GM23338 (cell line): ENCODE measurements around the gene KCTD8. TPM values are rescaled to one million over a fixed set of nuclear protein-coding genes. Genes with fewer than 3 reads are reported as not detected.

ENCODE experiments used
- ATAC-seq: fragments of 200-7000 bp; cut with Tn5 transposase; 3 replicates; pipeline ENCODE4 v1.9.1; 2020
- DNase-seq: peaks from one replicate; pipeline ENCODE4 v3.0.0-alpha.2; 2015; ENCODE audit warnings: low spot score
- H2AFZ ChIP-seq: fragments of 200-600 bp; sonication (generic); 2 replicates; pipeline ENCODE4 v1.8.0; 2016; ENCODE audit warnings: antibody characterized with exemption, mild to moderate bottlenecking, moderate library complexity
- H3F3A ChIP-seq: fragments of 200-600 bp; sonication (generic); replicated peaks from 2 replicates; pipeline ENCODE4 v1.8.0; 2017; ENCODE audit warnings: antibody characterized with exemption, mixed run types, low read depth
- H3K27ac ChIP-seq: fragments of 200-600 bp; sonication (generic); 2 replicates; pipeline ENCODE4 v1.6.1; 2016; ENCODE audit warnings: low read depth
- H3K27me3 ChIP-seq: fragments of 200-600 bp; sonication (generic); 2 replicates; pipeline ENCODE4 v1.8.0; 2016; ENCODE audit warnings: mild to moderate bottlenecking, mixed run types, moderate library complexity; ENCODE audit not compliant: insufficient read depth
- H3K36me3 ChIP-seq: fragments of 200-600 bp; sonication (generic); 2 replicates; pipeline ENCODE4 v1.8.0; 2016; ENCODE audit warnings: mild to moderate bottlenecking; ENCODE audit not compliant: insufficient read depth
- H3K4me1 ChIP-seq: fragments of 200-600 bp; sonication (generic); 2 replicates; pipeline ENCODE4 v1.8.0; 2016; ENCODE audit warnings: mild to moderate bottlenecking, moderate library complexity; ENCODE audit not compliant: insufficient read depth
- H3K4me2 ChIP-seq: fragments of 200-600 bp; sonication (generic); 2 replicates; pipeline ENCODE4 v1.7.1; 2017; ENCODE audit warnings: mixed run types
- H3K4me3 ChIP-seq: fragments of 200-600 bp; sonication (generic); 2 replicates; pipeline ENCODE4 v1.6.1; 2016; ENCODE audit warnings: mixed run types
- H3K79me2 ChIP-seq: fragments of 200-600 bp; sonication (generic); replicated peaks from 2 replicates; pipeline ENCODE4 v1.8.0; 2017; ENCODE audit warnings: mild to moderate bottlenecking; ENCODE audit not compliant: insufficient read depth
- H3K9me2 ChIP-seq: fragments of 200-600 bp; sonication (generic); 2 replicates; pipeline ENCODE4 v1.8.0; 2017; ENCODE audit not compliant: insufficient read depth
- H4K20me1 ChIP-seq: fragments of 200-600 bp; sonication (generic); replicated peaks from 2 replicates; pipeline ENCODE4 v1.8.0; 2017; ENCODE audit warnings: mild to moderate bottlenecking; ENCODE audit not compliant: insufficient read depth
- H3K27ac Mint-ChIP-seq: 2 replicates; pipeline ENCODE4 v1.8.0; 2020; ENCODE audit warnings: inconsistent platforms, mild to moderate bottlenecking, moderate library complexity, mixed read lengths
- H3K27me3 Mint-ChIP-seq: 3 replicates; pipeline ENCODE4 v1.8.0; 2022; ENCODE audit warnings: low read depth, mild to moderate bottlenecking, moderate library complexity, mixed read lengths, inconsistent platforms; ENCODE audit not compliant: insufficient read depth, poor library complexity
- H3K36me3 Mint-ChIP-seq: 3 replicates; pipeline ENCODE4 v1.8.0; 2021; ENCODE audit warnings: low read depth, mild to moderate bottlenecking, inconsistent platforms, moderate library complexity, mixed read lengths
- H3K4me1 Mint-ChIP-seq: 3 replicates; pipeline ENCODE4 v1.8.0; 2020; ENCODE audit warnings: mild to moderate bottlenecking, inconsistent platforms, mixed read lengths
- H3K4me3 Mint-ChIP-seq: 3 replicates; pipeline ENCODE4 v1.8.0; 2021; ENCODE audit warnings: moderate library complexity, mild to moderate bottlenecking, inconsistent platforms, mixed read lengths
- H3K9me3 Mint-ChIP-seq: 3 replicates; pipeline ENCODE4 v1.8.0; 2020; ENCODE audit warnings: moderate library complexity, mild to moderate bottlenecking, inconsistent platforms, mixed read lengths
- CREB1 ChIP-seq: fragments of 250-450 bp; sonication (Bioruptor Pico); IDR thresholded peaks from 2 replicates; pipeline ENCODE4 v1.5.0; 2020; ENCODE audit warnings: low read depth, mild to moderate bottlenecking, moderate library complexity
- ETS1 ChIP-seq: IDR thresholded peaks from 2 replicates; pipeline ENCODE4 v1.6.1; 2016; ENCODE audit warnings: antibody characterized with exemption
- EZH2 ChIP-seq: fragments of 200-600 bp; sonication (generic); IDR thresholded peaks from one replicate; pipeline ENCODE4 v1.8.0; 2017; ENCODE audit warnings: antibody characterized with exemption, mild to moderate bottlenecking, low read depth; ENCODE audit not compliant: unreplicated experiment
- EZH2phosphoT487 ChIP-seq: fragments of 200-600 bp; sonication (generic); IDR thresholded peaks from one replicate; pipeline ENCODE4 v1.8.1; 2018; ENCODE audit warnings: antibody characterized with exemption; ENCODE audit not compliant: unreplicated experiment
- POLR2AphosphoS5 ChIP-seq: IDR thresholded peaks from 2 replicates; pipeline ENCODE4 v1.6.1; 2016; ENCODE audit warnings: antibody characterized with exemption, low read depth
- STAT1 ChIP-seq: IDR thresholded peaks from one replicate; pipeline ENCODE4 v1.6.1; 2016; ENCODE audit warnings: antibody characterized with exemption; ENCODE audit not compliant: unreplicated experiment
- ZNF331 ChIP-seq: fragments of 250-450 bp; sonication (Bioruptor Pico); IDR thresholded peaks from 2 replicates; pipeline ENCODE4 v1.5.0; 2020; ENCODE audit warnings: low read depth, mild to moderate bottlenecking, moderate library complexity
- polyA plus RNA-seq: library from polyadenylated mRNA; unstranded; fragments of >200 nt; fragmentation: Nextera tagmentation; extraction: Ambion mirVana; gene quantifications from 2 replicates; pipeline ENCODE4 v1.2.1, GENCODE V29; 2016
- total RNA-seq: library from RNA; depleted of rRNA; stranded (reverse); fragments of >200 nt; shearing (Covaris generic); gene quantifications from 2 replicates; pipeline ENCODE4 v1.2.3, GENCODE V29; 2014
- TF ChIP-seq, protein P1 (sequence below), 2 experiments: fragments of 200-600 bp in 1 of 2; sonication (generic) in 1 of 2; conservative IDR thresholded peaks; 2 replicates each; pipeline versions ENCODE4 v1.5.1 to v1.6.1; 2016 to 2017; ENCODE audit warnings: antibody characterized with exemption in 2 of 2, low read depth in 2 of 2, mild to moderate bottlenecking in 2 of 2, moderate library complexity in 1 of 2
- TF ChIP-seq, protein P2 (sequence below): fragments of 250-450 bp; sonication (Bioruptor Pico); IDR thresholded peaks from 2 replicates; pipeline ENCODE4 v1.5.0; 2020; ENCODE audit warnings: mild to moderate bottlenecking, moderate library complexity

The KCTD8 gene
- total and polyA plus RNA-seq, 2 experiments from 2014 or later: 2.8 to 5.0 TPM

DNA sequence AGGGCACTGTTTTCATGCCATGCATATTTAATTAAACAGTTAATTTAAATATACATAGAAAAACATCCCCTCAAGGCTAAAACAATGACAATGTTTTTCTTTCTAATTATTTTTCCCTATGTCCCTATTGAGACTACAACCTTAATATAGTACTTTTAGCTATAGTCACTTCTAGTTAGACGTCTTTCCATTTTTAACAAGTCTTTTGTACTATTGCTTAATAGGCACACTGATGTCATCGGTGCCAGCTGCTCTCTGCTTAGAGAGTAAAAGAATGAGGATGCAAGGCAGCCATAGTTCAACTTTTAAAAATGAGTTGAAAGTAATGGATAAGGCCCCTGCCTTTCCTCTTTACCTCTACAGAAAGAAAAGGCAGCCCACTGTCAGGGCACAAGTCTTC, 191.1 kb downstream of the KCTD8 start:
- Histone ChIP-seq H3K27me3 (no peaks in the 10 kb centered on the region), H3F3A (no peaks in the 10 kb centered on the region), H4K20me1 (no peaks in the 10 kb centered on the region), H3K9me2 (no peaks in the 10 kb centered on the region), H3K4me2 (no peak overlapping the region), H2AFZ (no peak overlapping the region), H3K79me2 (no peaks in the 10 kb centered on the region), H3K36me3 (no peaks in the 10 kb centered on the region), H3K27ac (no peak overlapping the region), H3K4me1 (peaks cover 14% of the 10 kb centered on the region), H3K4me3 (no peak overlapping the region)
- Mint-ChIP-seq H3K4me1 (peaks cover 16% of the 10 kb centered on the region), H3K9me3 (peaks cover 8% of the 10 kb centered on the region; the same call in 2 of the 3 replicates), H3K36me3 (peaks cover 12% of the 10 kb centered on the region; the same call in 2 of the 3 replicates), H3K27ac (no peak overlapping the region), H3K4me3 (no peak overlapping the region), H3K27me3 (no peaks in the 10 kb centered on the region)
- TF ChIP-seq CREB1 (no peak), EZH2 (no peak), EZH2phosphoT487 (no peak), STAT1 (no peak)
- TF ChIP-seq, protein P1, sequence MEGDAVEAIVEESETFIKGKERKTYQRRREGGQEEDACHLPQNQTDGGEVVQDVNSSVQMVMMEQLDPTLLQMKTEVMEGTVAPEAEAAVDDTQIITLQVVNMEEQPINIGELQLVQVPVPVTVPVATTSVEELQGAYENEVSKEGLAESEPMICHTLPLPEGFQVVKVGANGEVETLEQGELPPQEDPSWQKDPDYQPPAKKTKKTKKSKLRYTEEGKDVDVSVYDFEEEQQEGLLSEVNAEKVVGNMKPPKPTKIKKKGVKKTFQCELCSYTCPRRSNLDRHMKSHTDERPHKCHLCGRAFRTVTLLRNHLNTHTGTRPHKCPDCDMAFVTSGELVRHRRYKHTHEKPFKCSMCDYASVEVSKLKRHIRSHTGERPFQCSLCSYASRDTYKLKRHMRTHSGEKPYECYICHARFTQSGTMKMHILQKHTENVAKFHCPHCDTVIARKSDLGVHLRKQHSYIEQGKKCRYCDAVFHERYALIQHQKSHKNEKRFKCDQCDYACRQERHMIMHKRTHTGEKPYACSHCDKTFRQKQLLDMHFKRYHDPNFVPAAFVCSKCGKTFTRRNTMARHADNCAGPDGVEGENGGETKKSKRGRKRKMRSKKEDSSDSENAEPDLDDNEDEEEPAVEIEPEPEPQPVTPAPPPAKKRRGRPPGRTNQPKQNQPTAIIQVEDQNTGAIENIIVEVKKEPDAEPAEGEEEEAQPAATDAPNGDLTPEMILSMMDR (conservative IDR thresholded peaks at IDR 0.05; ENCODE audit: low read depth in 2 of 2): no peak
- ATAC-seq: peak; percentile 29; the same call in 2 of the 3 replicates
- peak; percentile 24 for DNase-seq

- Histone ChIP-seq H2AFZ (no peak overlapping the region), H3F3A (no peaks in the 10 kb centered on the region), H3K27ac (no peak overlapping the region), H3K4me3 (no peak overlapping the region), H3K4me2 (no peak overlapping the region), H3K36me3 (no peaks in the 10 kb centered on the region), H4K20me1 (no peaks in the 10 kb centered on the region), H3K27me3 (no peaks in the 10 kb centered on the region), H3K79me2 (no peaks in the 10 kb centered on the region), H3K9me2 (no peaks in the 10 kb centered on the region; the same call in 1 of the 2 replicates), H3K4me1 (peaks cover 17% of the 10 kb centered on the region)
- TF ChIP-seq EZH2phosphoT487: no peak
- TF ChIP-seq ETS1: no peak
- TF ChIP-seq, protein P2, sequence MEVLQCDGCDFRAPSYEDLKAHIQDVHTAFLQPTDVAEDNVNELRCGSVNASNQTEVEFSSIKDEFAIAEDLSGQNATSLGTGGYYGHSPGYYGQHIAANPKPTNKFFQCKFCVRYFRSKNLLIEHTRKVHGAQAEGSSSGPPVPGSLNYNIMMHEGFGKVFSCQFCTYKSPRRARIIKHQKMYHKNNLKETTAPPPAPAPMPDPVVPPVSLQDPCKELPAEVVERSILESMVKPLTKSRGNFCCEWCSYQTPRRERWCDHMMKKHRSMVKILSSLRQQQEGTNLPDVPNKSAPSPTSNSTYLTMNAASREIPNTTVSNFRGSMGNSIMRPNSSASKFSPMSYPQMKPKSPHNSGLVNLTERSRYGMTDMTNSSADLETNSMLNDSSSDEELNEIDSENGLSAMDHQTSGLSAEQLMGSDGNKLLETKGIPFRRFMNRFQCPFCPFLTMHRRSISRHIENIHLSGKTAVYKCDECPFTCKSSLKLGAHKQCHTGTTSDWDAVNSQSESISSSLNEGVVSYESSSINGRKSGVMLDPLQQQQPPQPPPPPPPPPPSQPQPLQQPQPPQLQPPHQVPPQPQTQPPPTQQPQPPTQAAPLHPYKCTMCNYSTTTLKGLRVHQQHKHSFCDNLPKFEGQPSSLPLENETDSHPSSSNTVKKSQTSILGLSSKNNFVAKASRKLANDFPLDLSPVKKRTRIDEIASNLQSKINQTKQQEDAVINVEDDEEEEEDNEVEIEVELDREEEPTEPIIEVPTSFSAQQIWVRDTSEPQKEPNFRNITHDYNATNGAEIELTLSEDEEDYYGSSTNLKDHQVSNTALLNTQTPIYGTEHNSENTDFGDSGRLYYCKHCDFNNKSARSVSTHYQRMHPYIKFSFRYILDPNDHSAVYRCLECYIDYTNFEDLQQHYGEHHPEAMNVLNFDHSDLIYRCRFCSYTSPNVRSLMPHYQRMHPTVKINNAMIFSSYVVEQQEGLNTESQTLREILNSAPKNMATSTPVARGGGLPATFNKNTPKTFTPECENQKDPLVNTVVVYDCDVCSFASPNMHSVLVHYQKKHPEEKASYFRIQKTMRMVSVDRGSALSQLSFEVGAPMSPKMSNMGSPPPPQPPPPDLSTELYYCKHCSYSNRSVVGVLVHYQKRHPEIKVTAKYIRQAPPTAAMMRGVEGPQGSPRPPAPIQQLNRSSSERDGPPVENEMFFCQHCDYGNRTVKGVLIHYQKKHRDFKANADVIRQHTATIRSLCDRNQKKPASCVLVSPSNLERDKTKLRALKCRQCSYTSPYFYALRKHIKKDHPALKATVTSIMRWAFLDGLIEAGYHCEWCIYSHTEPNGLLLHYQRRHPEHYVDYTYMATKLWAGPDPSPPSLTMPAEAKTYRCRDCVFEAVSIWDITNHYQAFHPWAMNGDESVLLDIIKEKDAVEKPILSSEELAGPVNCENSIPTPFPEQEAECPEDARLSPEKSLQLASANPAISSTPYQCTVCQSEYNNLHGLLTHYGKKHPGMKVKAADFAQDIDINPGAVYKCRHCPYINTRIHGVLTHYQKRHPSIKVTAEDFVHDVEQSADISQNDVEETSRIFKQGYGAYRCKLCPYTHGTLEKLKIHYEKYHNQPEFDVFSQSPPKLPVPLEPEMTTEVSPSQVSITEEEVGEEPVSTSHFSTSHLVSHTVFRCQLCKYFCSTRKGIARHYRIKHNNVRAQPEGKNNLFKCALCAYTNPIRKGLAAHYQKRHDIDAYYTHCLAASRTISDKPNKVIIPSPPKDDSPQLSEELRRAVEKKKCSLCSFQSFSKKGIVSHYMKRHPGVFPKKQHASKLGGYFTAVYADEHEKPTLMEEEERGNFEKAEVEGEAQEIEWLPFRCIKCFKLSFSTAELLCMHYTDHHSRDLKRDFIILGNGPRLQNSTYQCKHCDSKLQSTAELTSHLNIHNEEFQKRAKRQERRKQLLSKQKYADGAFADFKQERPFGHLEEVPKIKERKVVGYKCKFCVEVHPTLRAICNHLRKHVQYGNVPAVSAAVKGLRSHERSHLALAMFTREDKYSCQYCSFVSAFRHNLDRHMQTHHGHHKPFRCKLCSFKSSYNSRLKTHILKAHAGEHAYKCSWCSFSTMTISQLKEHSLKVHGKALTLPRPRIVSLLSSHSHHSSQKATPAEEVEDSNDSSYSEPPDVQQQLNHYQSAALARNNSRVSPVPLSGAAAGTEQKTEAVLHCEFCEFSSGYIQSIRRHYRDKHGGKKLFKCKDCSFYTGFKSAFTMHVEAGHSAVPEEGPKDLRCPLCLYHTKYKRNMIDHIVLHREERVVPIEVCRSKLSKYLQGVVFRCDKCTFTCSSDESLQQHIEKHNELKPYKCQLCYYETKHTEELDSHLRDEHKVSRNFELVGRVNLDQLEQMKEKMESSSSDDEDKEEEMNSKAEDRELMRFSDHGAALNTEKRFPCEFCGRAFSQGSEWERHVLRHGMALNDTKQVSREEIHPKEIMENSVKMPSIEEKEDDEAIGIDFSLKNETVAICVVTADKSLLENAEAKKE (CRISPR knock-in tag): peak; percentile 48; the same call in 1 of the 2 replicates
- TF ChIP-seq ZNF331 (CRISPR knock-in tag): no peak
- no peak for TF ChIP-seq CREB1
- TF ChIP-seq, protein P1 (conservative IDR thresholded peaks at IDR 0.05; ENCODE audit: low read depth in 2 of 2): peak; percentile 35 to 47
- no peak for TF ChIP-seq EZH2
- TF ChIP-seq POLR2AphosphoS5: no peak
- TF ChIP-seq STAT1: no peak
- H3K9me3 Mint-ChIP-seq: peaks cover 3% of the 10 kb centered on the region; the same call in 1 of the 3 replicates
- H3K27ac Mint-ChIP-seq: peak overlapping the region; percentile 39
- H3K4me3 Mint-ChIP-seq: no peak overlapping the region
- ATAC-seq (peak; percentile 82), DNase-seq (peak; percentile 66)
- peaks cover 16% of the 10 kb centered on the region for H3K4me1 Mint-ChIP-seq
- H3K36me3 Mint-ChIP-seq: peaks cover 8% of the 10 kb centered on the region; the same call in 2 of the 3 replicates
- no peaks in the 10 kb centered on the region for H3K27me3 Mint-ChIP-seq
Observed at GRCh38 chr4:44256414-44256813, 192.2 kb downstream of the KCTD8 start.
